Mesenteric fat pad (tissue), 1 donor: Measurements from ENCODE around the gene ATP2B2. TPM values are rescaled to one million over a fixed set of nuclear protein-coding genes. Genes with fewer than 3 reads are reported as not detected.

ENCODE experiments used
- DNase-seq: peaks from one replicate; pipeline ENCODE4 v3.0.0-alpha.2; 2020; ENCODE audit warnings: low spot score
- total RNA-seq: library from RNA; stranded (reverse); fragmentation: NEBNext Ultra II Directional; extraction: Animal tissue kit (Norgen Biotek cat#: 25700); gene quantifications from one replicate; pipeline ENCODE4 v1.2.1, GENCODE V29; 2021
- donor health status: DM: yes; HTN: yes; CAD: no.

Gene ATP2B2
- total RNA-seq, 1 donor from 2014 or later: 0.16 TPM

DNA sequence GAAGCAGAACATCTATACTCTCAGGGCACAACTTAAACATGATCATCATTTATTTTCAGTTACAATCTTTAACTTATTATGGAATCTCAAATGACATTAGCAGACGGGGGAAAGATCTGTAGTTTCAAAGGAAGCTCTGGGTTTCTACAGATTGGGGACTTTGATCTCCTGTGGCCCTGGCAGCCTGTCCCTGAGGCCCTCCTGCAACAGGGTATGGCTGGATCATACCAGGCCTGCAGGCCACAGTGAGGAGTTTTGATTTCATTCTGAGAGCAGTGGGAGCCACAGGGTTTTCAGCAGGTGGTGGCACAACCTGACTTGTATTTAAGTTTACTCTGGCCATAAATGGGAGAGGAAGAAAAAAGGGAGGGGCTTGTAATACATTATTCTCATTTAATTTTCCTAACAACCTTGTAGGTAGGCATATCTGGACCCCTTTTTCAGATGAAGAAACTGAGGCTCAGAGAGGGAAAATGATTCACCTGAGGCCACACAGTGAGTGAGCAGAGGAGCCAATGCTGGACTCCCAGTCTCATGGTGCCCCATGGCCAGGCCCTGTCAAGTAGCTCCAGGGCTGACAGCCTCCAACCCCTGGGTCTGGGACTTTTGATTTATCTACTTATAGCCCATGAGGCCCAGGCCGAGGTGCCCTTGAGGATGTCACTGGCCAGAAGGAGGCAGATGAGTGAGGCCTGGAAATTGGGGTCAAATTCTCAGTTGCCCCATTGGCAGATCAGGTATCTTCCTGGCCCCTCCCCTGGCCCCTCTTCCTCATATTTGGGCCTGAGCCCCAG, 71.0 kb downstream of the ATP2B2 start:
- no peak for DNase-seq

DNA sequence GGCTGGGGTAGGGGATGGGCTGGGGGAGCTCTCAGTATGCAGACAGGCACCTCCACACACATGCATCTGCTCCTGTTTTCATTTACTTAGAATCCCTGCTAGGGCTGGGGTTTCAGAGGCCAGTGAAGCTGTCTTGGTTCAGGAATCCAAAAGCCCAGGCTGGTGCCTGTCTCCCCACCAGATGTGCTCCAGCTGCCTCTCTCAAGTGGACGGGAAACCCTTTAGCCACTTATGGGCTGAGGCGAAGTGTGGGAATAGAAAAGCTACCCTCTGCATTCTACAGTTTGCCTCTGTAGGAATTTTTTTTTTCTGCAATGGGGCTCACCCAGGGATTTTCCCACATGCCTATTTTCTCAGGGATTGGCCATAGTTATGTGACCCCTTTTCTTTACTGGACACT, 72.5 kb downstream of the ATP2B2 start:
- no peak for DNase-seq

DNA sequence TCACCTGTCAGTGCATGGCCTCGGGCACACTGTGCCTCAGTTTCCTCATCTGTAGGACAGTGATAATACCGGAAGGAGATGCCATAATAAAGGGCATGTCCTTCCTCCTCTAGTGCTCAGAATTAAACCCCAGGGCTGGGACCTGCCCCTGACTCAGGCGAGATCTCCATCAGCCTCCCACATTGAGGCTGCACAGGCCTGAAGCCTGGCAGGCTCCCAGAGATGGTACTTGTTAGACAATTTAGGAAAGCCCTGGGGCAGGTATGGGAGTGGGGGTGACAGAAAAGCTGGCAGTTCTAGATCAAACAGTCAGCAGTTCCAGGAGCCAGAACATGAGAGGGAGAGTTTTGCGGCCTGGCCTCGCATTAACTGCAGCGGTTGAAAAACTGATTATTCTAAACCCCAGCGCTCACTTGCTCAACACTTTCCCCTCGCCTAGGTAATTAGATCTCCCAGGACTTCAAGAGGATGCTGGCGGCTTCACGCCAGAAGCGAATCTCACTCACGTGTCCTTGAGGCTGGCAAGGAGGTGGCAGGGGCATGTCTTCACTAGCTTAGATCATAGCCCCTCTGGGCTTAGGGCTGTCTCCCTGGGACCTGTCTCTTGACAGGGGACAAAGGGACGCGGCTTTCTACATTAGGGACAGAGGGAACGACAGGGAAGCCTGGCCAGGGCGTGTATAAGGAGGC, 73.1 kb downstream of the ATP2B2 start:
- no peak for DNase-seq

- DNase-seq: no peak
Measured at GRCh38 chr3:10430805-10431204, 74.6 kb downstream of the ATP2B2 start.

DNA sequence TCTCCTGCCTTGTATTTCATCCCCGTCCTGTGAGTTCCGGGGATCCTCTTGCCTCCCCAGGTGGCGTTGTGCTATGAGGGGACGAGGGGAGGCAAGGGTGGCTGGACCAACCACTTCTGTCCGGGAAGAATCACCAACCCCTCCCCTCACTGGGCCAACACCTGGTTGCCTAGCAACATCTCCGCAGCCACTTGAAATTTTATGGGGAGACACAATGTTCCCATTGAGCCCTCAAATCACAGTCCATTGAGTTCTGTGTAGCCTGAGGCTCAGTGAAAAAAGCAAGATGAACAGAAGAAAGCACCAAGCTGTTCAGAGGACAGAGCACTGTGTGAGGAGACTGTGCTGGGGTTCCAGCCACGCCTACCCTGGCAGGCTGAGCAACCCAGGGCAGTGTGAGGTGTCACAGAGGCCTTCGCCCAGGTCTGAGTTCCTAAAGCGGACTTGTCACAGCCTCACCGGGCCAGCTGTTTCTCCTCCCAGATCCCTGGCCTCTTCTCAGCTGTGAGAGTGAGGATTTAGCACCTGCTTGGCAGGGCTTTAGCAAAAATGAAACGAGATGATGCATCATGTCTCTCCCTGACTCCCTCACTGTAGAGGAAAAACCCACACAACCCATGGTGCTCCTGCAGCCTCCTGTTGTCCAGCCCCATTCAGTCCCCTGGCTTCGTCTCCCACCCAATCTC, 76.8 kb downstream of the ATP2B2 start:
- no peak for DNase-seq

DNA sequence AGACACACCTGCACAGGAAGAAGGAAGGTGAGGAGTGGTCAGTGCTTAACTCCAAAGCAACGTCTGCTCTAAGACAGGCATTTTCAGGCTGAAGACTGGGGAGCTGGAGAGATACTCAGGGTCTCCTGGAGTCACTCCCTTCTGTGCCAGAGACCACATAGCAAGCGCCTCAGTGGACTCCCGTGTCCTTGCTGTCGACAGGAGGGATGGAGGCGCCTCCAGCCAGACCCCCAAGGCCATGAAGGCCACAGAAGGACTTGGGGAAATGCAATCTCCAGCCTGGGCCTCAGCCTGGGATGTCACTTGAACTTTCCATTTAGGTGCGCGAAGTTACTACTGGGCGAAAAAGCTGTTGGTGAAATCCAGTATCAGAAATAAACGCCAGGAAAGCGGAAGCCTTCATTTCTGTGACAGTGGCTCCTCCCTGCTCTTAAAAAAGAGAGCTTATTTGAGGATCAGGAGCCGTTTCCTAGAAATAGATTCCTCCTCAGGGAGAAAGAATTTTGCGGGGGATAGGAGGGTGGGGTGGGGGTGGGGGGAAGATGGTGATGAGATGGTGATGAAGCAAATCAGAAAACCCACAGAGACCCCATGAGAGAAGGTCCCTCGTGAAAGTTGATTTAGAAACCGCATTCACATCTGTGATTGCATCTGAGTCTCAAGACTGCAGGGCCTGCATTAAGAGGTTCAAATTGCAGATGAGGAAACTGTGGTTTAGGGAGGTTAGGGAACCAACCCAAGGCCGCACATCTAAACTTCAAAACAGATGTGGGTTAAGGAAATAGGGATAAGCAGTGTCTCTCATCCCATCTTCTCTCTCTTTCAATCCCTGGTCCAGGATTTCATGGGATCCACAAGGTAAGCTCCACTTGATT, 78.8 kb downstream of the ATP2B2 start:
- no peak for DNase-seq

DNA sequence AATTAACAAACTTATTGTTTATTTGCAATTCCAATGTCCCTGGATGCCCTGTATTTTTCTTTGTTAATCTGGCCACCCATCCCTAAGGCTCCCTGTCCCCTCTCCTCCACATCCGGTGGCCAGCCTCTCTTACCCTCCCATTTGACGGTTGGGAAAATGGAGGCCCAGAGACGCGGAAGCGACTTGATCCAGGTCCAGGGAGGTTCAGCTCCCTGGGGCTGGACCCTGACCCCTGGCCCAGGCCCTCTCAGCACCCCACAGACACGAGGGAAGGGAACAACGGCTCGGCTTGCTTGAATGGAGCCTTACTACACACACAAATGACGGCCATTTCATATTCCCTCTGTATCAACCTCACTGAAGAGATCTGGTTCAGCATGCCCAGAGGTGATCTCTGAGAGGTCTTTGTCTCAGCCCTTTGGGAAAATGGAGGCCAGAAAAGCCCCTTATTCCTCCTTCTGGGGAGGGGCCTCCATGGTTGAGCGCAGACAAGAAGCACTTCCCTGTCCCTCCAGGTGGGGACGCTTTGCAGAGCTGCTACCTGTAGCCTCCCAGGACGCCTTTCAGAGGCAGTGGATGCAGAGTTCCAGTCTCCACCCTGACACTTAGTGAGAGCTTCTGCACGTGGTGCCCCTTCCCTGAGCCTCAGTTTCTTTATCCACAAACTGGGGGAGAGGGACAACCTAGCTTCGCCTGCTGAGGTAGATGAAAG, 82.1 kb downstream of the ATP2B2 start:
- DNase-seq: no peak

- no peak for DNase-seq
Measured at GRCh38 chr3:10421996-10422395, 83.4 kb downstream of the ATP2B2 start.

- no peak for DNase-seq
Measured at GRCh38 chr3:10420745-10421475, 84.5 kb downstream of the ATP2B2 start.

DNA sequence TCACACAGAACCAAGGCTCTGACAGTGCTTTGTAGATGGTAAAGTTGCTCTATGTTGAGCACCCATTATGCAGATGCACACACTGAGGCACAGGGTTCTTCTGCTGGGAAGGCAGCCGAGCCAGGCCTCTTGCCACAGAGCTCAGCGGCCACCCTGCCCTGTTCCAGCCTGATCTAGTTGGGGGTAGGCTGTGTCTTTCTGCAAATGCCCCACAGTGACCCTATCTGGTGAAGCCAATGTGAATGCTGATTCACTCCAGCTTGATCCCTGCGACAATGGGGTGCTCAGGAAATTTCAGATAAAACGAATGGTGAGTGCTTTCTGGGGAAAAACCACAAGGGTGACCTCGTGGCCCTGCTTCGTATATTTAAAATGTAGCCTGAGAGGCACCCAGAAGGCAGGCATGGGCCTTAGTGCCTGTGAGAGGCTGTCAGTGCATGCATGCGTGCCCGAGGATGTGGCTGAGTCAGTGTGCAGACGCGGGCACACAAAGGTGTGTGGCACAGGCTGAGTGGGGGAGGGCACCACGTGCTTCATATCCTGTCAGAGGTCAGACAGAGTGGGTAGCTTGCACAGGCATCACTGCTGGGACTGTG, 85.7 kb downstream of the ATP2B2 start:
- no peak for DNase-seq

GRCh38 chr3:10417847-10418246, 87.5 kb downstream of the ATP2B2 start:
- DNase-seq: no peak

- DNase-seq: no peak
Measured at GRCh38 chr3:10416730-10417300, 88.6 kb downstream of the ATP2B2 start.

DNA sequence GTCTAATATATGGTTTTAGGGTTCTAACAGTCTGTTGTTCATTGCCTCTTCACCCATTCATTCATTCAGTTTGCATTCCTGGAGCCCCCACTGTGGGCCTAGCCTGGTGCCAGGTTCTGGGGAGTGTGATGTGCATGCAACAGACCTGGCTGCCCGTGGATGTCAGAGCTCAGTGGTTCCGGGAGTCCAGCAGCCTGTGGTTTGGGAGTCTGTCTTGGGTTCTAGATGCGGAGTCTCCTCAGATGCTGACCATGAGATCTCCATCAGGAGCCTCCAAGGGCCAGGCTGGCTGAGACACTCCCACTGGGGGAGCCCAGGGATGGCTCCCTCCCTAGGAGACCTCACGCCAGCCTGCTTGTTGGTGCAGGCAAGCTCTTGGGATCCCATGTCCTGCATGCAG, 92.3 kb downstream of the ATP2B2 start:
- no peak for DNase-seq

DNA sequence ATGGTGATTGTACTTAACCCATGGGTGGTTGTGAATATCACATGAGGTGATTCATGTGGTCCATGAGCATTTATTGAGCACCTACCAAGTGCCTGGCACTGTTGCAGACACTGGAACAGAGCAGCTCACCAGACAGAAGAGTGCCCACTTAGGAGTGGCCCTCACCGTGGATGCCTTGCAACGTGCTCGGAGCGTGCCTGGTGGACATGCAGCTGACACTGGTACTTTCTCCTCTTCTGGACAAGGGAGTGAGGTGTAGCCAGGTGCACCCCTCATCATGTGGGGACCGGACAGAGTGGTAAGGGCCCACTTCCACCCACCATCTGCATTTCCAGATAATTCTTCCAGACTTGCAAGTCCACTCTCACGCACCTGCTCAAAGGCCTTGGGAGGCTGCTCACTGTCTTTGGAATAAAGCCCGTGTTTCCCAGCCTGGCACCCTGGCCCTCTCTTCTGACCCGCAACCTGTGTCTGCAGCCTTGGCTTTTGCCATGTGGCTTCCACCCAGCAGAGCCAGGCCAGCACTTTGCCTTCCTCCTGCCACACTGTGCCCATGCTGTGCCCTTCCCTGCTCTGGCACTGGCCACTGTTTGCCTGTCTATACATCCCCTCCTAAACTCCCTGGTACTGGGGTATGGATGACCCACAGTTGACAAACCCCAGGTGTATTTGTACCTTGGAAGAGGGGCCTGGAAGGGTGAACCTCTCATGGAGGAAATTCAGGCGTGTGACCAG, 93.6 kb downstream of the ATP2B2 start:
- no peak for DNase-seq

- DNase-seq: no peak
Measured at GRCh38 chr3:10410383-10411002, 94.9 kb downstream of the ATP2B2 start.

GRCh38 chr3:10408680-10409079, 96.7 kb downstream of the ATP2B2 start:
- DNase-seq: no peak

DNA sequence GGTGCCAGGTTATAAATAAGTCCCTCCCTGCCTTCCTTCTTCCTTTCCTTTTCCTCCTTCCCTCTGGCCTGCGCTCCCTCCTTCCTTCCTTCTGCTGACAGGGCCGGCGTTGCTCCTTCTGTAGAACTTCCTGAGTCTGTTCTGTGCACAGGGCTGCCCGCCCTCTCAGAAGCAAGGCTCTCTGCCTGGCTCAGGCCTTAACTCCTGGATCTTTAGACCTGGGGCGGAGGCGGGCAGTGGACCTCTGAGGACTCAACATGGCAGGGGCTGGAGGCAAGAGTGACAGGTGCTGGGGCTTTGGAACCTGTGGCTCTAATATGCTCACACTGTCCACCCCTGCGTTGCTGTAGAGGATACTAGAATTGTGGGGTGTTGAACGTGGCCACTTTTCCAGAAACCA, 98.0 kb downstream of the ATP2B2 start:
- DNase-seq: no peak

DNA sequence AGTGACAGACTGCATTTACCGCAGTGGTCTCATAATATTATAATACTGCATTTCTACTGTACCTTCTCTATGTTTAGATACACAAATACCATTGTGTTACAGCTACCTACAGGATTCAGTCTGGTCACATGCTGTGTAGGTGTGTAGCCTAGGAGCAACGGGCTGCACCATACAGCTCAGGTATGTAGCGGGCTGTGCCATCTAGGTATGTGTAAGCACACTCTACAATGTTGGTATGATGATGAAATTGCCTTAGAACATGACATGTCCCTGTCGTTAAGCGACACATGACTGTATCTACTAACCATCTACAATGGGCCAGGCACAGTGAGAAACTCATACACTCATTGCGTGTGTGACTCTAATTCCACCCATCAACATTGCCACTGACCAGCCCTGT, 99.0 kb downstream of the ATP2B2 start:
- DNase-seq: no peak
